ENCODE measurements around the gene AQP2.

Gene AQP2

DNA sequence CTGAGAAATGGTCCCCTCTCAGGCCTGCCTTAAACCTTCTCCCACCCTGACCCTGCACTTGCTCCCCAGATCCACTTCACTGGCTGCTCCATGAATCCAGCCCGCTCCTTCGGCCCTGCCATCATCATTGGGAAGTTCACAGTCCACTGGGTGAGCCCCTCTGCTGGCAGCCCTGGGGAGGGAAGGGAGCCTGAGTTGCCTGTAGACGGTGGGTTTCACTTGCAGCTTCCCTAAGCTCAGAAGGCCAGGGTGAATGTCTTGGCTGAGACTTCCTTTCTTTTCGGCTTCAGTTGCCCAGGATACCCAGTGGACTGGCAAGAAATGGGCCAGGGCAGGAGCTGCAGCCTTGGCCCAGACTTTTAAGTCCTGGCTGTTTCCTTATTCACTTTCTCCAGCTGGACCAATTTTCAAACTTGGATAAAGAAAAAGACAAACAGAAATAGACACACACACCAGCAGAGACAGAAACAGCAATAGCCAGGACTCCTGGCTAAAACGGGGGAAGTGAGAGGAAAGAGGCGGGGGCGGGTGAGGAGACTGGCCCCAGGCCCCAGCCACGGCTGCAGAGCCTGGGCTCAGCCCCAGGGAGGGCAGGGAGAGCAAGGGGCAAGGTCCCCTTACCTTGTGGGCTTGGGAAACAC, 24.3 kb downstream of the AQP2 start:
- H3K9me2 ChIP-seq (replicated peaks; ENCODE audit: control insufficient read depth, low read length) = no peaks in the 10 kb centered on the region
- no peaks in the 10 kb centered on the region for H3K36me3 ChIP-seq (ENCODE audit: control insufficient read depth, low read length)
- H3K4me2 ChIP-seq (ENCODE audit: low read length) = no peak overlapping the region
- no peak overlapping the region for H3K4me3 ChIP-seq (ENCODE audit: low read length)
- no peaks in the 10 kb centered on the region for H3F3A ChIP-seq (ENCODE audit: control insufficient read depth, insufficient read depth)
- TF ChIP-seq EZH2phosphoT487 (IDR thresholded peaks at IDR 0.05; ENCODE audit: borderline replicate concordance, low read length) (no peak), CTCF (IDR thresholded peaks at IDR 0.05; ENCODE audit: low read depth, low read length, poor library complexity, severe bottlenecking) (no peak)
- H3K9me3 ChIP-seq (ENCODE audit: control insufficient read depth, insufficient read depth, low read length) = no peaks in the 10 kb centered on the region
- no peaks in the 10 kb centered on the region for H3K4me1 ChIP-seq (ENCODE audit: control insufficient read depth, low read length)
- no peak overlapping the region for H3K27ac ChIP-seq (ENCODE audit: low read depth, low read length)
- H3K27me3 ChIP-seq (ENCODE audit: control insufficient read depth, low read length) = peaks cover 10% of the 10 kb centered on the region
- H3K79me2 ChIP-seq (ENCODE audit: control insufficient read depth, low read length) = no peaks in the 10 kb centered on the region
- H4K20me1 ChIP-seq (ENCODE audit: control insufficient read depth, insufficient read depth, low read depth, low read length) = no peaks in the 10 kb centered on the region

DNA sequence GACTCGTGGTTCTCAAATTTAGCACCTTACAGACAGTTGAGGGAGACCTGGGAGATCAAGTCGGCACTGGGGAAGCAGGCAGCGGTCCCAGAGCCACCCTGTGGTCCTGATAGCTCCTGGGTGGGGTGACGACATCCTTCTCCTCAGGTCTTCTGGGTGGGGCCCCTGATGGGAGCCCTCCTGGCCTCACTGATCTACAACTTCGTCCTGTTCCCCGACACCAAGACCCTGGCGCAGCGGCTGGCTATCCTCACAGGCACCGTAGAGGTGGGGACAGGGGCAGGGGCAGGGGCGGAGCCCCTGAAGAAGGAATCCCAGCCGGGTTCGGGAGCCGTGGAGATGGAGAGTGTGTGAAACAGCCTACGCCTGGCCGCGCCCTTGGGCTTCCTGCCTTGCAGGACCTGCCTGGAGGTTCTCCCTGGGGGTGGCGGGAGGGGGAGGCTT, 24.8 kb downstream of the AQP2 start:
- Histone ChIP-seq H3K4me1 (ENCODE audit: control insufficient read depth, low read length) (no peaks in the 10 kb centered on the region), H3K36me3 (ENCODE audit: control insufficient read depth, low read length) (no peaks in the 10 kb centered on the region), H3K9me2 (replicated peaks; ENCODE audit: control insufficient read depth, low read length) (no peaks in the 10 kb centered on the region), H3K9me3 (ENCODE audit: control insufficient read depth, insufficient read depth, low read length) (no peaks in the 10 kb centered on the region), H3K27ac (ENCODE audit: low read depth, low read length) (no peak overlapping the region), H3K4me2 (ENCODE audit: low read length) (no peak overlapping the region), H3K79me2 (ENCODE audit: control insufficient read depth, low read length) (no peaks in the 10 kb centered on the region), H4K20me1 (ENCODE audit: control insufficient read depth, insufficient read depth, low read depth, low read length) (no peaks in the 10 kb centered on the region), H3K4me3 (ENCODE audit: low read length) (no peak overlapping the region), H3K27me3 (ENCODE audit: control insufficient read depth, low read length) (peaks cover 5% of the 10 kb centered on the region), H3F3A (ENCODE audit: control insufficient read depth, insufficient read depth) (no peaks in the 10 kb centered on the region)
- TF ChIP-seq CTCF (IDR thresholded peaks at IDR 0.05; ENCODE audit: low read depth, low read length, poor library complexity, severe bottlenecking) (no peak), EZH2phosphoT487 (IDR thresholded peaks at IDR 0.05; ENCODE audit: borderline replicate concordance, low read length) (no peak)

GRCh38 chr12:49976557-49976956, 26.0 kb downstream of the AQP2 start:
- no peaks in the 10 kb centered on the region for H3F3A ChIP-seq (ENCODE audit: control insufficient read depth, insufficient read depth)
- H3K9me3 ChIP-seq (ENCODE audit: control insufficient read depth, insufficient read depth, low read length) = no peaks in the 10 kb centered on the region
- H3K27ac ChIP-seq (ENCODE audit: low read depth, low read length) = no peak overlapping the region
- H3K36me3 ChIP-seq (ENCODE audit: control insufficient read depth, low read length) = no peaks in the 10 kb centered on the region
- H3K9me2 ChIP-seq (replicated peaks; ENCODE audit: control insufficient read depth, low read length) = no peaks in the 10 kb centered on the region
- H3K4me1 ChIP-seq (ENCODE audit: control insufficient read depth, low read length) = no peaks in the 10 kb centered on the region
- H4K20me1 ChIP-seq (ENCODE audit: control insufficient read depth, insufficient read depth, low read depth, low read length) = no peaks in the 10 kb centered on the region
- H3K79me2 ChIP-seq (ENCODE audit: control insufficient read depth, low read length) = no peaks in the 10 kb centered on the region
- TF ChIP-seq EZH2phosphoT487 (IDR thresholded peaks at IDR 0.05; ENCODE audit: borderline replicate concordance, low read length) (no peak), CTCF (IDR thresholded peaks at IDR 0.05; ENCODE audit: low read depth, low read length, poor library complexity, severe bottlenecking) (no peak)
- H3K4me2 ChIP-seq (ENCODE audit: low read length) = no peak overlapping the region
- no peak overlapping the region for H3K4me3 ChIP-seq (ENCODE audit: low read length)
- H3K27me3 ChIP-seq (ENCODE audit: control insufficient read depth, low read length) = no peaks in the 10 kb centered on the region; the same call in 1 of the 2 replicates
